SK-N-SH (cell line): ENCODE results near the gene HSPA9. TPM values are rescaled to one million over a fixed set of nuclear protein-coding genes. Genes with fewer than 3 reads are reported as not detected.

Experiments used
- CTCF ChIA-PET: fragments of 300-600, 350-600 bp; formaldehyde crosslinking; extraction: SDS; loops from one replicate; lab custom pipeline; 2021; lab: Yijun Ruan, JAX
- POLR2A ChIA-PET: fragments of 350-600 bp; sonication (Branson Sonifier 250); formaldehyde crosslinking; extraction: SDS; loops from one replicate; lab custom pipeline; 2020; ENCODE audit warnings: antibody characterized with exemption, inconsistent platforms; lab: Yijun Ruan, JAX
- DNase-seq: peaks from one replicate; pipeline ENCODE4 v3.0.0; 2012
- H2AFZ ChIP-seq: fragments of 200-600 bp; sonication (generic); 2 replicates; pipeline ENCODE4 v1.8.1; 2016; ENCODE audit warnings: antibody characterized with exemption, mild to moderate bottlenecking, low read depth
- H3F3A ChIP-seq: fragments of 200-600 bp; sonication (generic); replicated peaks from 2 replicates; pipeline ENCODE3; 2016; ENCODE audit warnings: antibody characterized with exemption, mild to moderate bottlenecking; ENCODE audit not compliant: insufficient read depth
- H3K27ac ChIP-seq, 2 experiments: fragments of 200-500 bp in 1 of 2; fragments of 200-600 bp in 1 of 2; sonication (Bioruptor generic) in 1 of 2; sonication (generic), shearing (Covaris generic) in 1 of 2; 2 replicates each; pipeline versions ENCODE4 v1.5.1 to v1.6.1; 2014 to 2016; ENCODE audit warnings: low read depth in 2 of 2, inconsistent platforms in 1 of 2, low read length in 1 of 2, mild to moderate bottlenecking in 1 of 2, mixed read lengths in 1 of 2
- H3K27me3 ChIP-seq: fragments of 200-600 bp; sonication (generic), shearing (Covaris generic); 2 replicates; pipeline ENCODE4 v1.6.1; 2016; ENCODE audit warnings: mixed run types; ENCODE audit not compliant: insufficient read depth
- H3K36me3 ChIP-seq, 2 experiments: fragments of 200-500 bp in 1 of 2; fragments of 200-600 bp in 1 of 2; sonication (Bioruptor generic) in 1 of 2; sonication (generic) in 1 of 2; replicated peaks in 1 of 2; 2 replicates each; pipeline versions ENCODE3 to v1.5.1; 2014 to 2016; ENCODE audit warnings: low read length in 1 of 2, mild to moderate bottlenecking in 1 of 2; ENCODE audit not compliant: insufficient read depth in 2 of 2, control insufficient read depth in 1 of 2
- H3K4me1 ChIP-seq, 2 experiments: fragments of 200-500 bp in 1 of 2; fragments of 200-600 bp in 1 of 2; sonication (Bioruptor generic) in 1 of 2; sonication (generic), shearing (Covaris generic) in 1 of 2; 2 replicates each; pipeline versions ENCODE4 v1.5.1 to v1.6.1; 2014 to 2016; ENCODE audit warnings: low read depth in 1 of 2, low read length in 1 of 2, mixed run types in 1 of 2; ENCODE audit not compliant: insufficient read depth in 2 of 2, control insufficient read depth in 1 of 2
- H3K4me2 ChIP-seq: fragments of 200-600 bp; sonication (generic), shearing (Covaris generic); 2 replicates; pipeline ENCODE4 v1.6.1; 2017; ENCODE audit warnings: mixed run types
- H3K4me3 ChIP-seq, 2 experiments: fragments of 200-500 bp in 1 of 2; fragments of 200-600 bp in 1 of 2; sonication (Bioruptor generic) in 1 of 2; sonication (generic), shearing (Covaris generic) in 1 of 2; 2 replicates each; pipeline versions ENCODE4 v1.5.1 to v1.8.1; 2014 to 2016; ENCODE audit warnings: low read depth in 2 of 2, inconsistent platforms in 1 of 2, low read length in 1 of 2, mild to moderate bottlenecking in 1 of 2, mixed read lengths in 1 of 2, moderate library complexity in 1 of 2
- H3K79me2 ChIP-seq: fragments of 200-600 bp; sonication (generic); 2 replicates; pipeline ENCODE4 v1.8.1; 2017; ENCODE audit warnings: mild to moderate bottlenecking; ENCODE audit not compliant: insufficient read depth
- H3K9ac ChIP-seq: fragments of 200-600 bp; sonication (generic); 2 replicates; pipeline ENCODE4 v1.6.1; 2017; ENCODE audit warnings: mixed run types
- H3K9me2 ChIP-seq: fragments of 200-600 bp; sonication (generic); 2 replicates; pipeline ENCODE4 v1.6.1; 2017; ENCODE audit warnings: mixed run types
- H3K9me3 ChIP-seq: fragments of 200-600 bp; sonication (generic); 2 replicates; pipeline ENCODE4 v1.6.1; 2017; ENCODE audit warnings: mixed run types, mild to moderate bottlenecking, moderate library complexity
- H4K20me1 ChIP-seq: fragments of 200-600 bp; sonication (generic); 2 replicates; pipeline ENCODE4 v1.6.1; 2017; ENCODE audit warnings: mild to moderate bottlenecking, mixed run types; ENCODE audit not compliant: insufficient read depth
- ELF1 ChIP-seq: IDR thresholded peaks from 2 replicates; pipeline ENCODE4 v1.4.0; 2012
- EP300 ChIP-seq, 2 experiments: IDR thresholded peaks; 2 replicates each; pipeline versions ENCODE4 v1.4.0 to v1.6.1; 2012; ENCODE audit warnings: borderline replicate concordance in 1 of 2, low read depth in 1 of 2, low read length in 1 of 2
- EZH2phosphoT487 ChIP-seq: fragments of 200-600 bp; sonication (generic); IDR thresholded peaks from 2 replicates; pipeline ENCODE4 v1.6.1; 2017; ENCODE audit warnings: low read depth, mixed run types, mild to moderate bottlenecking, antibody characterized with exemption, moderate library complexity, borderline replicate concordance
- FOSL2 ChIP-seq: IDR thresholded peaks from 2 replicates; pipeline ENCODE4 v1.4.0; 2012; ENCODE audit warnings: low read depth, mild to moderate bottlenecking, moderate library complexity, borderline replicate concordance
- GABPA ChIP-seq: IDR thresholded peaks from 2 replicates; pipeline ENCODE4 v1.4.0; 2012; ENCODE audit warnings: low read depth, mild to moderate bottlenecking
- GATA2 ChIP-seq: sonication (generic); formaldehyde crosslinking; IDR thresholded peaks from 2 replicates; pipeline ENCODE4 v1.5.0; 2020; ENCODE audit warnings: mild to moderate bottlenecking, missing genetic modification reagents
- NFIC ChIP-seq: IDR thresholded peaks from 2 replicates; pipeline ENCODE4 v1.4.0; 2012; ENCODE audit warnings: borderline replicate concordance
- NRF1 ChIP-seq: IDR thresholded peaks from 2 replicates; pipeline ENCODE4 v1.6.1; 2012; ENCODE audit warnings: low read depth, mild to moderate bottlenecking, low read length
- RAD21 ChIP-seq: IDR thresholded peaks from 2 replicates; pipeline ENCODE4 v1.6.1; 2012; ENCODE audit warnings: mild to moderate bottlenecking, low read length
- SIN3A ChIP-seq: IDR thresholded peaks from 2 replicates; pipeline ENCODE4 v1.6.1; 2012; ENCODE audit warnings: low read depth, mild to moderate bottlenecking, low read length, moderate library complexity, borderline replicate concordance
- TAF1 ChIP-seq: IDR thresholded peaks from 2 replicates; pipeline ENCODE4 v1.6.1; 2012; ENCODE audit warnings: low read depth, mild to moderate bottlenecking, low read length, moderate library complexity, borderline replicate concordance
- TCF12 ChIP-seq: IDR thresholded peaks from 2 replicates; pipeline ENCODE4 v1.4.0; 2012
- TEAD4 ChIP-seq: IDR thresholded peaks from 2 replicates; pipeline ENCODE4 v1.4.0; 2012; ENCODE audit warnings: mild to moderate bottlenecking, borderline replicate concordance; ENCODE audit not compliant: insufficient read depth
- WGBS: methylation state at CpG from one replicate; pipeline ENCODE4 v1.1.6; 2017; ENCODE audit warnings: low lambda C conversion rate; 5-methylcytosine and 5-hydroxymethylcytosine counted together
- polyA plus RNA-seq, 3 experiments: library from polyadenylated mRNA; depleted of rRNA; stranded (reverse); fragments of >200 nt; gene quantifications; 2 replicates each; pipeline ENCODE4 v1.2.3, GENCODE V29; 2012
- TF ChIP-seq, protein P1 (sequence below): fragments of 150-350 bp; IDR thresholded peaks from 2 replicates; pipeline ENCODE4 v1.6.1; 2017; ENCODE audit warnings: antibody characterized with exemption, low read length, low read depth, borderline replicate concordance
- TF ChIP-seq, protein P2 (sequence below): IDR thresholded peaks from 2 replicates; pipeline ENCODE4 v1.6.1; 2012; ENCODE audit warnings: mild to moderate bottlenecking, low read depth, low read length, moderate library complexity

Gene HSPA9
- polyA plus RNA-seq, 1 of the 3 experiments (the other 2 are of a cell fraction) = 153 TPM

DNA sequence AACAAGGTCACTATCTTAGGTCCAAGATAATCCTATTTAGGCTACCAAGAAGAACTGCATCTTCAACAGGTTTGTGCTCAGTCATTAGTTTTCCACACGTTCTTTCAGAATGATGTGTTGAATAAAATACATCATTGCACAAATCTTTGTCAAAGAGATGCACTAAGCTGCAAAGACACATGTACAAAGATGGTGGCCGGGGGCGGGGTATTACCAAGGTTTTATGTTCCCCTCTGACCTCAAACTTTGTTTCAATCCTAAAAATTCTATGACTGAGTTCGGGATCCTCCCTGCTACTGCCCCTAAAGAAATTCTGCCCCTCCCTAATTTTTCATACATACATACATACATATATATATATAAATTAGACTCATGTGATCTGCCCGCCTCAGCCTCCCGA is 14.2 kb downstream of the HSPA9 start:
- CTCF ChIA-PET = no interaction called here
- Histone ChIP-seq H3K4me3 (no peak overlapping the region), H3K27me3 (no peaks in the 10 kb centered on the region), H3K27ac (no peak overlapping the region), H3K79me2 (peaks cover 79% of the 10 kb centered on the region), H4K20me1 (peaks cover 40% of the 10 kb centered on the region), H3K9ac (no peak overlapping the region), H3K9me2 (no peaks in the 10 kb centered on the region), H3F3A (peaks cover 45% of the 10 kb centered on the region), H3K36me3 (peaks cover 87 to 92% of the 10 kb centered on the region in 2 experiments), H3K4me1 (no peaks in the 10 kb centered on the region), H3K4me2 (no peak overlapping the region), H3K9me3 (no peaks in the 10 kb centered on the region), H2AFZ (no peak overlapping the region)
- POLR2A ChIA-PET = interaction anchor here (0.6 kb wide), 1 partner anchor 9 kb away, joined by 3 read pairs; no protein-coding TSS in a partner anchor
- DNase-seq = no peak
- WGBS = over 99% methylated on average over 6 of the region's 6 CpGs
- TF ChIP-seq, protein P1, sequence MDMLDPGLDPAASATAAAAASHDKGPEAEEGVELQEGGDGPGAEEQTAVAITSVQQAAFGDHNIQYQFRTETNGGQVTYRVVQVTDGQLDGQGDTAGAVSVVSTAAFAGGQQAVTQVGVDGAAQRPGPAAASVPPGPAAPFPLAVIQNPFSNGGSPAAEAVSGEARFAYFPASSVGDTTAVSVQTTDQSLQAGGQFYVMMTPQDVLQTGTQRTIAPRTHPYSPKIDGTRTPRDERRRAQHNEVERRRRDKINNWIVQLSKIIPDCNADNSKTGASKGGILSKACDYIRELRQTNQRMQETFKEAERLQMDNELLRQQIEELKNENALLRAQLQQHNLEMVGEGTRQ = no peak
- TF ChIP-seq GABPA (no peak), ELF1 (no peak), SIN3A (no peak), EZH2phosphoT487 (no peak), NFIC (no peak), TAF1 (no peak), TCF12 (no peak), EP300 (IDR thresholded peaks at IDR 0.05; ENCODE audit: borderline replicate concordance in 1 of 2, low read depth in 1 of 2, low read length in 1 of 2) (no peak), NRF1 (no peak), GATA2 (CRISPR knock-in tag) (no peak), FOSL2 (no peak), RAD21 (no peak), TEAD4 (no peak)
- TF ChIP-seq, protein P2, sequence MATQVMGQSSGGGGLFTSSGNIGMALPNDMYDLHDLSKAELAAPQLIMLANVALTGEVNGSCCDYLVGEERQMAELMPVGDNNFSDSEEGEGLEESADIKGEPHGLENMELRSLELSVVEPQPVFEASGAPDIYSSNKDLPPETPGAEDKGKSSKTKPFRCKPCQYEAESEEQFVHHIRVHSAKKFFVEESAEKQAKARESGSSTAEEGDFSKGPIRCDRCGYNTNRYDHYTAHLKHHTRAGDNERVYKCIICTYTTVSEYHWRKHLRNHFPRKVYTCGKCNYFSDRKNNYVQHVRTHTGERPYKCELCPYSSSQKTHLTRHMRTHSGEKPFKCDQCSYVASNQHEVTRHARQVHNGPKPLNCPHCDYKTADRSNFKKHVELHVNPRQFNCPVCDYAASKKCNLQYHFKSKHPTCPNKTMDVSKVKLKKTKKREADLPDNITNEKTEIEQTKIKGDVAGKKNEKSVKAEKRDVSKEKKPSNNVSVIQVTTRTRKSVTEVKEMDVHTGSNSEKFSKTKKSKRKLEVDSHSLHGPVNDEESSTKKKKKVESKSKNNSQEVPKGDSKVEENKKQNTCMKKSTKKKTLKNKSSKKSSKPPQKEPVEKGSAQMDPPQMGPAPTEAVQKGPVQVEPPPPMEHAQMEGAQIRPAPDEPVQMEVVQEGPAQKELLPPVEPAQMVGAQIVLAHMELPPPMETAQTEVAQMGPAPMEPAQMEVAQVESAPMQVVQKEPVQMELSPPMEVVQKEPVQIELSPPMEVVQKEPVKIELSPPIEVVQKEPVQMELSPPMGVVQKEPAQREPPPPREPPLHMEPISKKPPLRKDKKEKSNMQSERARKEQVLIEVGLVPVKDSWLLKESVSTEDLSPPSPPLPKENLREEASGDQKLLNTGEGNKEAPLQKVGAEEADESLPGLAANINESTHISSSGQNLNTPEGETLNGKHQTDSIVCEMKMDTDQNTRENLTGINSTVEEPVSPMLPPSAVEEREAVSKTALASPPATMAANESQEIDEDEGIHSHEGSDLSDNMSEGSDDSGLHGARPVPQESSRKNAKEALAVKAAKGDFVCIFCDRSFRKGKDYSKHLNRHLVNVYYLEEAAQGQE = no peak
